Medulla oblongata (tissue), 1 donor: Measurements from ENCODE around the gene CYTH4.
"Not testable (repeated sequence)": the region's sequence is repeated elsewhere in the genome, so short reads cannot be mapped to it uniquely, and the experiment has no call there.

Source experiments
- DNase-seq: peaks from one replicate; pipeline ENCODE4 v3.0.0-alpha.2; 2015; ENCODE audit errors: extremely low spot score

The CYTH4 gene

GRCh38 chr22:37282385-37282677, at the start of gene CYTH4:
CYTH4 (plus strand) TSS chr22:37282508; CDS start chr22:37282570, 62 bp downstream.
- peak; percentile 50 for DNase-seq

- DNase-seq = not testable (repeated sequence)
Observed at GRCh38 chr22:37233371-37233750, 48.9 kb upstream of the CYTH4 start.

- no peak for DNase-seq
Observed at GRCh38 chr22:37233751-37234631, 48.3 kb upstream of the CYTH4 start.

- no peak for DNase-seq
Observed at GRCh38 chr22:37234736-37235711, 47.3 kb upstream of the CYTH4 start.

DNA sequence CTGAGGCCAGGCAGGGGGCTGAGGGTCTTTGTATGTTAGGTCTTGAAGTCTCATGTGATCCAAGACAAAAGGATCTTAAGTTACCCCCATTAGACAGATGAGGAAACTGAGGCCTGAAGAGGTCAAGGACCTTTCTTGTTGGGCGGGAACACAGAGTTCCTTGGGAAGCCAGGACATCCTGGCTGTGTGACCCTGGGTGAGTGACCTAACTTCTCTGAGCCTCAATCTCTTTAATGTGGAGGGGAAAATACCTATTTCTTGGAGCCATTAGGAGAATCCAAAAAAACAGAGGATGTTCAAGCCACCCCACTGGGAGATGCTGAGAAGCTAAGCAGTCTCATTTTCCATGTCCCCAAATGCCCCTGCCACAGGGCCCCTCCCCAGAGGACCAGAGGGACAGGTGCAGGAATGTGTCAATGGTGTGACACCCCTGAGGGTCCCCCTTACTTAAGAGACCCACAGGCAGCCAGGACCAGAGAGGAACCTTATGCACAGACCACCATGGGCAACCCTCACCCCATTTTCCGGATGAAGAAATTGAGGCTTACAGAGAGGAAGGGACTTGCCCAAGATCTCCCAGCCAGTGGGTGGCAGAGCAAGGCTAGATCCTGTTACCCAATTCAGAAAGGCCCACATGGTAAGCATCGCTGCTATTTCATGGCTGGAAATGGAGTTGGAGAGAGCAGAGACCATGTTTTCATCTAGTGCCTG, 46.3 kb upstream of the CYTH4 start:
- no peak for DNase-seq

- no peak for DNase-seq
Observed at GRCh38 chr22:37237371-37238268, 44.7 kb upstream of the CYTH4 start.

GRCh38 chr22:37239336-37240239, 42.7 kb upstream of the CYTH4 start:
- no peak for DNase-seq

DNA sequence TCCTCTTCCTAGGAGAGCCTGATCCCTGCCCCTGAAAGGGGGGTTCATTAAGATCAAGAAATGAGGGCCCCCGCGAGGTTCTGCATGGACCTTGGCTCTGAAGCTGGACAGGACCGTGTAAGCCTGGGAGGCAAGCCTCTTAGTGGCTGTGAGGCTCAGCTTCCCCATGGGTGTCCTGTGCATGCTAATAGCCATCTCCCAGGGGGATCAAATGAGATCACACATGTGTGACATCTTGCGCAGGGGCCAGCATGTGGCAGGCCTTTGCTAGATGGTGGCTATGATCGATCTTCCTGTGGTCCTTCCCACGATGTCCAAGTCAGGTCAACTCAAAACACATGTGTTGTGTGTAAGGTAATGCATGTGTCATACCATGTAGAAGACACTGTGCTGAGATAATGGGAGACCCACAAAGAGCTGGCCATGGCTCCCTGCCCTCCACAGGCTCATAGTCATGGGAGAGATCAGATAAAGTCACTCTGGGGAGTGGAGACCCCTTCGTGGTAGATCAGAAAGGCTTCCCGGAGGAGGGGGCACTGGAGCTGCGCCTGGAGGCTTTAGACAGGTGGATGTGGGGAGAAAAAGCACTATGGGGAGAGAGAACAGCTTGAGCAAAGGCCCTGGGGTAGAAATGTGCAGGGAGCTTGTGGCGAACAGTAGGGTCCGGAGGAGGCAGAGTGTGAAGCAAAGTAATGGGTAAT, 41.9 kb upstream of the CYTH4 start:
- no peak for DNase-seq

GRCh38 chr22:37240941-37241320, 41.4 kb upstream of the CYTH4 start:
- DNase-seq = no peak

- no peak for DNase-seq
Observed at GRCh38 chr22:37241351-37242142, 40.8 kb upstream of the CYTH4 start.

DNA sequence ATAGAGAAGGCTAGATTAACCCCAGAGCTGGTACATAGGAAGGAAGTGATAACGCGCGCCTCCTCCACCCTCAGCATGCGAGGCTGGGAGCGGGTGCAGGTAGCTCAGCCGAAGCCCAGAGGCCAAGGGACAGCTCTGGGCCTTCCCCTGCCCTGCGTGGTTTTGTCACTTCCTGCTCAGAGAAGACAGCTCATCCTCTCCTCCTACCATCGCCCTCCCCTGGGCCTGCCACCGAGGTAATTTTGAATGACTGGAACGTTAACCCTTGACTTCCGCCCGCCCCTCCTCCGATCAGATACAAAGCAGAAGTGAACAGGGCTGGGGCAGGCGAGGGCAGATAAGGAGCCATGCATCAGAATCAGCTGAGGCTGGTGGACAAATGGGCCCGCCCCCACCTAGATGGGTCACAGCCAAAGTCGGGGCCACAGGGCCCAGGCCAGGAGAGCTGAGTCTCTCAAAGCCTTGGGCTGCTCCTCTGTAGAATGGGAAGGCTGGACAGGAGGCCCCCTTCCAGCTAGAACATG, 39.9 kb upstream of the CYTH4 start:
- peak; percentile 37 for DNase-seq

GRCh38 chr22:37243402-37244113, 38.8 kb upstream of the CYTH4 start:
- DNase-seq = no peak

GRCh38 chr22:37244114-37244921, 38.0 kb upstream of the CYTH4 start, which contains the start of gene RAC2:
RAC2 (minus strand) TSS chr22:37244269; CDS start chr22:37244148, 121 bp downstream.
- DNase-seq = peak; percentile 54

- no peak for DNase-seq
Observed at GRCh38 chr22:37244922-37245722, 37.2 kb upstream of the CYTH4 start.

- no peak for DNase-seq
Observed at GRCh38 chr22:37245740-37246139, 36.6 kb upstream of the CYTH4 start.

- DNase-seq = no peak
Observed at GRCh38 chr22:37248251-37248650, 34.1 kb upstream of the CYTH4 start.
